H1 (cell line): Measurements from ENCODE around the gene PIGV.

Source experiments
- ATF3 ChIP-seq: IDR thresholded peaks from 2 replicates; pipeline ENCODE4 v1.6.1; 2011; ENCODE audit warnings: low read depth, mild to moderate bottlenecking, low read length; ENCODE audit not compliant: insufficient read depth
- CBX8 ChIP-seq: fragments of 300-800, 300-1000 bp; sonication (generic); IDR thresholded peaks from 2 replicates; pipeline ENCODE4 v1.7.1; 2016; ENCODE audit warnings: low read depth, low read length, borderline replicate concordance
- CHD2 ChIP-seq: IDR thresholded peaks from 2 replicates; pipeline ENCODE4 v1.6.1; 2012; ENCODE audit warnings: low read length, improper control_type of control experiment
- CHD7 ChIP-seq: fragments of 300-600 bp; sonication (generic); IDR thresholded peaks from 2 replicates; pipeline ENCODE4 v1.7.1; 2012; ENCODE audit warnings: low read length, moderate library complexity, mild to moderate bottlenecking, inconsistent platforms; ENCODE audit not compliant: insufficient replicate concordance
- CTCF ChIP-seq, 3 experiments: IDR thresholded peaks; 1 replicate in 2 of 3; 2 replicates in 1 of 3; pipeline versions ENCODE4 v1.5.1 to v1.6.1; 2011; ENCODE audit warnings: low read length in 3 of 3, mild to moderate bottlenecking in 3 of 3, inconsistent platforms in 2 of 3, low read depth in 1 of 3, moderate library complexity in 1 of 3; ENCODE audit not compliant: insufficient read depth in 1 of 3; ENCODE audit errors: control extremely low read depth in 1 of 3
- EP300 ChIP-seq, 2 experiments: IDR thresholded peaks; 1 replicate in 1 of 2; 2 replicates in 1 of 2; pipeline ENCODE4 v1.6.1; 2011 to 2012; ENCODE audit warnings: low read depth in 2 of 2, low read length in 2 of 2, mild to moderate bottlenecking in 2 of 2, borderline replicate concordance in 1 of 2, inconsistent platforms in 1 of 2, moderate library complexity in 1 of 2
- GABPA ChIP-seq: IDR thresholded peaks from 2 replicates; pipeline ENCODE4 v1.6.1; 2011; ENCODE audit warnings: mild to moderate bottlenecking, low read length, moderate library complexity, borderline replicate concordance; ENCODE audit not compliant: insufficient read depth
- MAX ChIP-seq: IDR thresholded peaks from 2 replicates; pipeline ENCODE4 v1.6.1; 2012; ENCODE audit warnings: inconsistent platforms
- POLR2A ChIP-seq, 2 experiments: IDR thresholded peaks; 1 replicate in 1 of 2; 2 replicates in 1 of 2; pipeline ENCODE4 v1.6.1; 2011; ENCODE audit warnings: low read depth in 2 of 2, low read length in 2 of 2, mild to moderate bottlenecking in 2 of 2; ENCODE audit errors: control extremely low read depth in 1 of 2
- POLR2AphosphoS5 ChIP-seq: IDR thresholded peaks from 2 replicates; pipeline ENCODE4 v1.6.1; 2011; ENCODE audit warnings: low read depth, low read length
- TAF7 ChIP-seq: optimal IDR thresholded peaks from 2 replicates; pipeline ENCODE3; 2011; ENCODE audit warnings: low read depth, mild to moderate bottlenecking, inconsistent platforms, low read length, moderate library complexity, borderline replicate concordance
- TBP ChIP-seq: IDR thresholded peaks from 2 replicates; pipeline ENCODE4 v1.6.1; 2011; ENCODE audit warnings: low read depth, low read length, improper control_type of control experiment
- TEAD4 ChIP-seq: IDR thresholded peaks from 2 replicates; pipeline ENCODE4 v1.6.1; 2012; ENCODE audit warnings: low read depth, low read length, inconsistent platforms, mixed read lengths
- USF2 ChIP-seq: IDR thresholded peaks from 2 replicates; pipeline ENCODE4 v1.6.1; 2011; ENCODE audit warnings: low read length, improper control_type of control experiment

GRCh38 chr1:26772687-26773086, 15.1 kb upstream of the PIGV start:
- no peak for TF ChIP-seq TAF7
- no peak for TF ChIP-seq ATF3
- TF ChIP-seq CHD7 = no peak
- no peak for TF ChIP-seq CHD2
- TF ChIP-seq CTCF (IDR thresholded peaks at IDR 0.05; ENCODE audit: control extremely low read depth in 1 of 3, insufficient read depth in 1 of 3, low read depth in 1 of 3, low read length in 3 of 3) = no peak
- TF ChIP-seq POLR2AphosphoS5 = no peak
- no peak for TF ChIP-seq EP300 (IDR thresholded peaks at IDR 0.05; ENCODE audit: borderline replicate concordance in 1 of 2, low read depth in 2 of 2, low read length in 2 of 2)
- no peak for TF ChIP-seq TBP
- TF ChIP-seq TEAD4 = no peak
- TF ChIP-seq USF2 = no peak
- TF ChIP-seq CBX8 = no peak
- TF ChIP-seq POLR2A (IDR thresholded peaks at IDR 0.05; ENCODE audit: control extremely low read depth in 1 of 2, low read depth in 2 of 2, low read length in 2 of 2) = no peak
- no peak for TF ChIP-seq MAX
- no peak for TF ChIP-seq GABPA
